H9 (cell line): Measurements from ENCODE around the gene SRGAP1. TPM values are rescaled to one million over a fixed set of nuclear protein-coding genes. Genes with fewer than 3 reads are reported as not detected.

Experiments
- DNase-seq: peaks from one replicate; pipeline ENCODE4 v3.0.0-alpha.2; 2017
- H2AFZ ChIP-seq: one replicate; pipeline ENCODE4 v1.6.1; 2013; ENCODE audit warnings: mild to moderate bottlenecking, low read length, control low read depth, moderate library complexity
- H2AK5ac ChIP-seq: 2 replicates; pipeline ENCODE4 v1.6.1; 2013; ENCODE audit warnings: low read length, control low read depth, mixed read lengths; ENCODE audit not compliant: insufficient read length
- H2BK120ac ChIP-seq: one replicate; pipeline ENCODE4 v1.6.1; 2013; ENCODE audit warnings: low read depth, mild to moderate bottlenecking, low read length, control low read depth, inconsistent platforms; ENCODE audit not compliant: poor library complexity, severe bottlenecking
- H2BK12ac ChIP-seq: 2 replicates; pipeline ENCODE4 v1.6.1; 2013; ENCODE audit warnings: low read length, control low read depth, mixed read lengths, low read depth; ENCODE audit not compliant: insufficient read length
- H2BK15ac ChIP-seq: 2 replicates; pipeline ENCODE4 v1.6.1; 2013; ENCODE audit warnings: low read depth, low read length, control low read depth
- H2BK20ac ChIP-seq: one replicate; pipeline ENCODE4 v1.6.1; 2013; ENCODE audit warnings: low read depth, mild to moderate bottlenecking, low read length, control low read depth, inconsistent platforms; ENCODE audit not compliant: poor library complexity, severe bottlenecking
- H2BK5ac ChIP-seq: 2 replicates; pipeline ENCODE4 v1.6.1; 2013; ENCODE audit warnings: low read length, control low read depth, mixed read lengths; ENCODE audit not compliant: insufficient read length
- H3K14ac ChIP-seq: 2 replicates; pipeline ENCODE4 v1.6.1; 2013; ENCODE audit warnings: low read length, control low read depth; ENCODE audit not compliant: insufficient read depth
- H3K18ac ChIP-seq: 2 replicates; pipeline ENCODE4 v1.6.1; 2013; ENCODE audit warnings: low read depth, mild to moderate bottlenecking, mixed read lengths, low read length, control low read depth; ENCODE audit not compliant: insufficient read length
- H3K23ac ChIP-seq: 2 replicates; pipeline ENCODE4 v1.6.1; 2013; ENCODE audit warnings: low read length, control low read depth, mixed read lengths, low read depth; ENCODE audit not compliant: insufficient read length
- H3K23me2 ChIP-seq: 2 replicates; pipeline ENCODE4 v1.6.1; 2013; ENCODE audit warnings: low read depth, mild to moderate bottlenecking, mixed read lengths, low read length, control low read depth; ENCODE audit not compliant: insufficient read length, poor library complexity, severe bottlenecking
- H3K27ac ChIP-seq: 2 replicates; pipeline ENCODE4 v1.5.1; 2013; ENCODE audit warnings: low read length, control low read depth, mixed read lengths, low read depth; ENCODE audit not compliant: insufficient read length
- H3K27me3 ChIP-seq: 2 replicates; pipeline ENCODE4 v1.6.1; 2013; ENCODE audit warnings: low read length, control low read depth, inconsistent platforms; ENCODE audit not compliant: insufficient read depth
- H3K4ac ChIP-seq: 2 replicates; pipeline ENCODE4 v1.6.1; 2013; ENCODE audit warnings: low read depth, mild to moderate bottlenecking, control low read depth, inconsistent platforms, low read length, moderate library complexity
- H3K4me1 ChIP-seq: 2 replicates; pipeline ENCODE4 v1.6.1; 2013; ENCODE audit warnings: low read length, control low read depth, inconsistent platforms; ENCODE audit not compliant: insufficient read depth
- H3K4me2 ChIP-seq: 2 replicates; pipeline ENCODE4 v1.6.1; 2013; ENCODE audit warnings: low read length, control low read depth, mixed read lengths; ENCODE audit not compliant: insufficient read length, insufficient read depth
- H3K56ac ChIP-seq: 2 replicates; pipeline ENCODE4 v1.6.1; 2013; ENCODE audit warnings: low read depth, mild to moderate bottlenecking, mixed read lengths, low read length, control low read depth; ENCODE audit not compliant: insufficient read length
- H3K79me1 ChIP-seq: 2 replicates; pipeline ENCODE4 v1.6.1; 2013; ENCODE audit warnings: low read depth, mild to moderate bottlenecking, moderate library complexity, low read length, control low read depth, inconsistent platforms; ENCODE audit not compliant: insufficient read depth, poor library complexity, severe bottlenecking
- H3K79me2 ChIP-seq: 2 replicates; pipeline ENCODE4 v1.6.1; 2013; ENCODE audit warnings: low read length, control low read depth, inconsistent platforms; ENCODE audit not compliant: insufficient read depth
- H3K9ac ChIP-seq: 2 replicates; pipeline ENCODE4 v1.6.1; 2013; ENCODE audit warnings: low read length, control low read depth, mixed read lengths; ENCODE audit not compliant: insufficient read length; ENCODE audit errors: extremely low read depth
- H3K9me3 ChIP-seq: one replicate; pipeline ENCODE4 v1.6.1; 2013; ENCODE audit warnings: low read depth, low read length, inconsistent platforms; ENCODE audit not compliant: control insufficient read depth
- H3T11ph ChIP-seq: one replicate; pipeline ENCODE4 v1.6.1; 2013; ENCODE audit warnings: mild to moderate bottlenecking, low read length, control low read depth, inconsistent platforms
- H4K20me1 ChIP-seq: one replicate; pipeline ENCODE4 v1.6.1; 2013; ENCODE audit not compliant: control insufficient read depth, insufficient read length, insufficient read depth
- H4K5ac ChIP-seq: 2 replicates; pipeline ENCODE4 v1.6.1; 2013; ENCODE audit warnings: low read depth, mild to moderate bottlenecking, mixed read lengths, low read length, control low read depth; ENCODE audit not compliant: insufficient read length
- H4K8ac ChIP-seq: replicated peaks from 2 replicates; pipeline ENCODE4 v1.6.1; 2013; ENCODE audit warnings: low read length, control low read depth, mixed read lengths, low read depth; ENCODE audit not compliant: insufficient read length
- H4K91ac ChIP-seq: 2 replicates; pipeline ENCODE4 v1.6.1; 2013; ENCODE audit warnings: low read depth, mild to moderate bottlenecking, moderate library complexity, mixed read lengths, low read length, control low read depth; ENCODE audit not compliant: insufficient read length
- H3K27ac Mint-ChIP-seq, 3 experiments: 2 replicates in 2 of 3; 3 replicates in 1 of 3; pipeline ENCODE4 v1.8.0; 2020 to 2021; ENCODE audit warnings: mixed read lengths in 3 of 3, mild to moderate bottlenecking in 1 of 3, moderate library complexity in 1 of 3
- H3K27me3 Mint-ChIP-seq: 2 replicates; pipeline ENCODE4 v1.8.0; 2021; ENCODE audit warnings: low read depth, mild to moderate bottlenecking, moderate library complexity, mixed read lengths
- H3K36me3 Mint-ChIP-seq, 3 experiments: 2 replicates in 2 of 3; 3 replicates in 1 of 3; pipeline ENCODE4 v1.8.0; 2020 to 2021; ENCODE audit warnings: low read depth in 3 of 3, mixed read lengths in 3 of 3; ENCODE audit not compliant: insufficient read depth in 1 of 3
- H3K4me1 Mint-ChIP-seq, 2 experiments: 2 replicates each; pipeline ENCODE4 v1.8.0; 2020; ENCODE audit warnings: mixed read lengths in 2 of 2
- H3K4me3 Mint-ChIP-seq, 2 experiments: 2 replicates in 1 of 2; 3 replicates in 1 of 2; pipeline ENCODE4 v1.8.0; 2020 to 2021; ENCODE audit warnings: mild to moderate bottlenecking in 2 of 2, mixed read lengths in 2 of 2, moderate library complexity in 1 of 2
- H3K9me3 Mint-ChIP-seq, 2 experiments: 2 replicates in 1 of 2; 3 replicates in 1 of 2; pipeline ENCODE4 v1.8.0; 2020; ENCODE audit warnings: mild to moderate bottlenecking in 2 of 2, mixed read lengths in 2 of 2, moderate library complexity in 1 of 2
- CTCF ChIP-seq: fragments of 200-600 bp; sonication (generic); conservative IDR thresholded peaks from 3 replicates; pipeline ENCODE4 v1.8.0; 2021; ENCODE audit warnings: antibody characterized with exemption, mild to moderate bottlenecking
- WGBS: extraction: QIAGEN DNeasy Blood & Tissue Kit; methylation state at CpG from one replicate; pipeline ENCODE4 v1.1.7; 2013; ENCODE audit warnings: missing lambda C conversion rate, low lambda C conversion rate, mixed read lengths; ENCODE audit not compliant: insufficient read length; ENCODE audit errors: extremely low coverage; 5-methylcytosine and 5-hydroxymethylcytosine counted together
- total RNA-seq: library from RNA; stranded (reverse); gene quantifications from 2 replicates; pipeline ENCODE4 v1.2.1, GENCODE V29; 2021

SRGAP1 gene
- total RNA-seq, 1 experiment from 2014 or later = 4.8 TPM

GRCh38 chr12:63811334-63811733, 33.2 kb upstream of the SRGAP1 start:
- H2BK20ac ChIP-seq = no peak overlapping the region
- no peak overlapping the region for H3K27ac Mint-ChIP-seq
- H2BK5ac ChIP-seq = no peak overlapping the region
- H3K23me2 ChIP-seq = no peaks in the 10 kb centered on the region
- H3K18ac ChIP-seq = no peak overlapping the region
- H3K79me1 ChIP-seq = no peaks in the 10 kb centered on the region
- no peak overlapping the region for H3K4ac ChIP-seq
- no peak overlapping the region for H2BK15ac ChIP-seq
- H3K27ac ChIP-seq = no peak overlapping the region
- no peak overlapping the region for H2BK12ac ChIP-seq
- H3K14ac ChIP-seq = no peak overlapping the region
- no peak overlapping the region for H4K5ac ChIP-seq
- H3K4me1 ChIP-seq = no peaks in the 10 kb centered on the region
- no peaks in the 10 kb centered on the region for H3K79me2 ChIP-seq
- no peaks in the 10 kb centered on the region for H4K20me1 ChIP-seq
- no peak overlapping the region for H2AFZ ChIP-seq
- no peaks in the 10 kb centered on the region for H3K9me3 Mint-ChIP-seq
- WGBS = no CpG with 5 or more reads among the region's 2 CpGs
- no peaks in the 10 kb centered on the region for H3K9me3 ChIP-seq
- no peak overlapping the region for H3K23ac ChIP-seq
- DNase-seq = no peak
- H3K9ac ChIP-seq = no peak overlapping the region
- no peak for TF ChIP-seq CTCF
- no peak overlapping the region for H3K4me3 Mint-ChIP-seq
- no peaks in the 10 kb centered on the region for H3K27me3 Mint-ChIP-seq
- no peaks in the 10 kb centered on the region for H3K36me3 Mint-ChIP-seq
- no peak overlapping the region for H2AK5ac ChIP-seq
- no peak overlapping the region for H3K56ac ChIP-seq
- H3T11ph ChIP-seq = no peak overlapping the region
- H2BK120ac ChIP-seq = no peak overlapping the region
- H3K4me1 Mint-ChIP-seq = peaks cover 0 to 7% of the 10 kb centered on the region in 2 experiments; a peak in 2 of 4 replicates
- H3K4me2 ChIP-seq = no peak overlapping the region
- H4K91ac ChIP-seq = no peak overlapping the region
- H4K8ac ChIP-seq = no peak overlapping the region
- no peaks in the 10 kb centered on the region for H3K27me3 ChIP-seq
